A204.1 (cell line): ENCODE measurements around the gene SLF2.

ENCODE experiments used
- FAIRE-seq: peaks from 2 replicates; lab custom pipeline; 2012; peaks lifted over from hg19 to GRCh38; lab: Jason Lieb, UNC

SLF2 gene

GRCh38 chr10:100902622-100903021 is 10.1 kb upstream of the SLF2 start:
- FAIRE-seq: no peak

GRCh38 chr10:100904917-100905316 is 7.8 kb upstream of the SLF2 start:
- no peak for FAIRE-seq

GRCh38 chr10:100907175-100907574 is 5.6 kb upstream of the SLF2 start:
- FAIRE-seq: no peak

- no peak for FAIRE-seq
Measured at GRCh38 chr10:100907773-100908363, 4.9 kb upstream of the SLF2 start.

GRCh38 chr10:100908378-100908777 is 4.4 kb upstream of the SLF2 start:
- no peak for FAIRE-seq

- FAIRE-seq: no peak
Measured at GRCh38 chr10:100909501-100910263, 3.1 kb upstream of the SLF2 start.

GRCh38 chr10:100911472-100911871 is 1.3 kb upstream of the SLF2 start:
- FAIRE-seq: no peak

- FAIRE-seq: no peak
Measured at GRCh38 chr10:100912013-100912604, 654 bp upstream of the SLF2 start.

GRCh38 chr10:100913470-100913865 is 705 bp downstream of the SLF2 start:
- FAIRE-seq: no peak

- no peak for FAIRE-seq
Measured at GRCh38 chr10:100917071-100917470, 4.3 kb downstream of the SLF2 start.

GRCh38 chr10:100923580-100923979 is 10.8 kb downstream of the SLF2 start:
- no peak for FAIRE-seq

- no peak for FAIRE-seq
Measured at GRCh38 chr10:100927266-100927665, 14.5 kb downstream of the SLF2 start.

- no peak for FAIRE-seq
Measured at GRCh38 chr10:100928039-100928438, 15.3 kb downstream of the SLF2 start.

- FAIRE-seq: no peak
Measured at GRCh38 chr10:100930368-100930767, 17.6 kb downstream of the SLF2 start.

GRCh38 chr10:100934084-100934659 is 21.4 kb downstream of the SLF2 start:
- peak; percentile 81 for FAIRE-seq

- FAIRE-seq: peak; percentile 69
Measured at GRCh38 chr10:100939763-100940344, 27.1 kb downstream of the SLF2 start.

GRCh38 chr10:100942229-100942628 is 29.5 kb downstream of the SLF2 start:
- no peak for FAIRE-seq

- no peak for FAIRE-seq
Measured at GRCh38 chr10:100943508-100943907, 30.7 kb downstream of the SLF2 start.

- FAIRE-seq: no peak
Measured at GRCh38 chr10:100945754-100946153, 33.0 kb downstream of the SLF2 start.

- FAIRE-seq: no peak
Measured at GRCh38 chr10:100948916-100949315, 36.2 kb downstream of the SLF2 start.

- no peak for FAIRE-seq
Measured at GRCh38 chr10:100960251-100960650, 47.5 kb downstream of the SLF2 start.

- no peak for FAIRE-seq
Measured at GRCh38 chr10:100962351-100963080, 49.8 kb downstream of the SLF2 start.
